ENCODE data around the gene PTGR1.
"Not testable (repeated sequence)": the region's sequence is repeated elsewhere in the genome, so short reads cannot be mapped to it uniquely, and the experiment has no call there.

PTGR1 gene

DNA sequence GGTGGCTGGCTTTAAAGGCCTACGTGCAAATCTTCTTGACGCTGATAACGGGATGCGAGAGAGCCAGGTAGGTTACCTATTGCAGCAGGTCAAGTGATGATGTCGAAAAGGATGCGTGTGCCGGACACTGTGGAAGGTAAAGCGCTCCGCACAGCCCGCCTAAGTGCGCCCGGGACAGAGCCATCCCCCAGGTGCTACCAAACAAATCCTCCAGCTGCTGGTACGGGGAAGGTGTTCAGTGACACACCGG lies 31.4 kb upstream of the PTGR1 start:
- POLR2A ChIA-PET: interaction anchor here (0.5 to 1.0 kb wide), 4 partner anchors 26 to 855 kb away, joined by 3 to 7 read pairs (median 4); partner anchors contain the start of gene KIAA1958
- no peak for TF ChIP-seq CTCF (IDR thresholded peaks at IDR 0.05; ENCODE audit: control extremely low read depth, extremely low read depth, low read depth, missing control alignments)
- no peak for DNase-seq (ENCODE audit: extremely low spot score)
- CTCF ChIA-PET: interaction anchor here (3.7 kb wide), 1 partner anchor 9 kb away, joined by 15 read pairs; no protein-coding TSS in a partner anchor

GRCh38 chr9:111630182-111630963 lies 30.9 kb upstream of the PTGR1 start:
- TF ChIP-seq CTCF (IDR thresholded peaks at IDR 0.05; ENCODE audit: control extremely low read depth, extremely low read depth, low read depth, missing control alignments): no peak
- no peak for DNase-seq (ENCODE audit: extremely low spot score)
- ChIA-PET CTCF (interaction anchor here (3.7 kb wide), 1 partner anchor 9 kb away, joined by 15 read pairs; no protein-coding TSS in a partner anchor), POLR2A (interaction anchor here (0.6 to 1.0 kb wide), 3 partner anchors 26 to 856 kb away, joined by 3 to 7 read pairs (median 3); partner anchors contain the start of gene KIAA1958)

DNA sequence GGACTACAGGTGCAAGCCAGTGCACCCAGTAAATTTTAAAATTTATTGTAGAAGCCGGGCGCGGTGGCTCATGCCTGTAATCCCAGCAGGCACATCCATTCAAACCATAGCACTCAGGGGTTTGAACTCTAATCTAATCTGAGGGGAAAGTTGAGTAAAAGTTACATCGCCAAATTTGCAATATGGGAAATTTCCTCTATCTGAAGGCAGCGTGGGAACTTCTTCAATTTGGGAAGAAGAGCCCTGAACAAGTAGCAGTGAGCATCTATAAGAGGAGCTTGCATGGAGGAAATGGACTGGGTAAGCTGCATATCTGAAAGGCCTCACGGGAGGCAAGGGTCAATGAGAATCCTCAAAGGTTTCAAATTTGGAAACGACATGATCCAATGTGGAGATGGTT lies 29.0 kb upstream of the PTGR1 start:
- no peak for TF ChIP-seq CTCF (IDR thresholded peaks at IDR 0.05; ENCODE audit: control extremely low read depth, extremely low read depth, low read depth, missing control alignments)
- no peak for DNase-seq (ENCODE audit: extremely low spot score)
- CTCF ChIA-PET: no interaction called here
- POLR2A ChIA-PET: no interaction called here

GRCh38 chr9:111627260-111627963 lies 28.0 kb upstream of the PTGR1 start:
- ChIA-PET CTCF (interaction anchor here (1.2 kb wide), 1 partner anchor 13 kb away, joined by 3 read pairs; no protein-coding TSS in a partner anchor), POLR2A (no interaction called here)
- no peak for DNase-seq (ENCODE audit: extremely low spot score)
- TF ChIP-seq CTCF (IDR thresholded peaks at IDR 0.05; ENCODE audit: control extremely low read depth, extremely low read depth, low read depth, missing control alignments): no peak

- no peak for DNase-seq (ENCODE audit: extremely low spot score)
- ChIA-PET CTCF (interaction anchor here (2.5 kb wide), 1 partner anchor 11 kb away, joined by 30 read pairs; no protein-coding TSS in a partner anchor), POLR2A (no interaction called here)
- TF ChIP-seq CTCF (IDR thresholded peaks at IDR 0.05; ENCODE audit: control extremely low read depth, extremely low read depth, low read depth, missing control alignments): no peak
Measured at GRCh38 chr9:111622626-111623025, 23.2 kb upstream of the PTGR1 start.

DNA sequence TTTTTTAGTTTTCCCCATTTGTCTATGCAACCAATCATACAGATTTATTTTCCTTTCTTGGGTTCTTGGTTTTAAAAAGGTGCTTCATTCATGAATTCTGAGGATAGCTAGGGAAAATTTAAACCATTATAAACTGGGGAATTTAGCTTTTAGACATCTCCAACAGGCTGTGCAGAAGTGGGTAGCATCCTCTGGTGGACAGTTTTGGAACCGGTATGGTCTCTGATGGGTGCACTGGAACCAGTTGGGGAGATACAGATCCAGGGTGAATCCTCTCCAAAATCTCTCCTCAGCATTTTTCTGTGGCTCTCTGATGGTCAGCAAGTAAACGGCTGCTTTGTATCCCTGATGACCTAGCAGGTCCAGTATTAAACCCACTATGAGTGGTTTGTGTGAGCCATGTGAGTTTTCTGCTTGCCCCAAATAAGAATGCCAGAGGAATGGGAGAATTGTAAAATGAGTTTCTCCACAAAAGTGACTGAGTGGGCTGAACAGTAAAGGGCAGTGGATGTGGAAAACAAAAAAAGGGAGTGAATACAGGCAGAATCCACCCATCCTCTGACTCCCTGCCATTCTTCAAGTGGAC lies 22.5 kb upstream of the PTGR1 start:
- DNase-seq (ENCODE audit: extremely low spot score): peak; percentile 47
- CTCF ChIA-PET: interaction anchor here (0.6 to 2.5 kb wide), 19 partner anchors 10 to 195 kb away, joined by 3 to 42 read pairs (median 3); partner anchors contain the start of genes DNAJC25, GNG10 and PTGR1
- POLR2A ChIA-PET: interaction anchor here (0.7 kb wide), 1 partner anchor 41 kb away, joined by 3 read pairs; no protein-coding TSS in a partner anchor
- peak; percentile 79 for TF ChIP-seq CTCF (IDR thresholded peaks at IDR 0.05; ENCODE audit: control extremely low read depth, extremely low read depth, low read depth, missing control alignments)

DNA sequence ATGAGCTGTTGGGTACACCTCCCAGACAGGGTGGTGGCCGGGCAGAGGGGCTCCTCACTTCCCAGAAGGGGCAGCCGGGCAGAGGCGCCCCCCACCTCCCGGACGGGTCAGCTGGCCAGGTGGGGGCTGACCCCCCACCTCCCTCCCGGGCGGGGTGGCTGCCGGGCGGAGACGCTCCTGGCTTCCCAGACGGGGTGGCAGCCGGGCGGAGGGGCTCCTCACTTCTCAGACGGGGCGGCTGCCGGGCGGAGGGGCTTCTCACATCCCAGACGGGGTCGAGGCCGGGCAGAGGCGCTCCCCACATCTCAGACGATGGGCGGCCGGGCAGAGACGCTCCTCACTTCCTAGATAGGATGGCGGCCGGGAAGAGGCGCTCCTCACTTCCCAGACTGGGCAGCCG lies 17.9 kb upstream of the PTGR1 start:
- POLR2A ChIA-PET; DNase-seq (ENCODE audit: extremely low spot score): not testable (repeated sequence)
- CTCF ChIA-PET: interaction anchor here (1.2 kb wide), 1 partner anchor 19 kb away, joined by 3 read pairs; no protein-coding TSS in a partner anchor
